Ovary (tissue), 9 donors: Measurements from ENCODE around the gene AHCY. TPM values are rescaled to one million over a fixed set of nuclear protein-coding genes. Genes with fewer than 3 reads are reported as not detected.
A peak's percentile ranks its signal among the peaks of the same experiment; 100 is the strongest.

ENCODE experiments used
- DNase-seq, 5 donors: peaks; one replicate each; pipeline ENCODE4 v3.0.0-alpha.2; 2019 to 2020
- H3K27ac ChIP-seq, 2 donors: fragments of 200-600 bp; one replicate each; pipeline versions ENCODE4 v1.5.1 to v1.8.0; 2019 to 2022
- H3K27me3 ChIP-seq: fragments of 200-600 bp; one replicate; pipeline ENCODE4 v1.8.0; 2022
- H3K36me3 ChIP-seq: fragments of 200-600 bp; sonication (generic); one replicate; pipeline ENCODE4 v1.5.1; 2019
- H3K4me1 ChIP-seq: one replicate; pipeline ENCODE4 v1.8.1; 2013; ENCODE audit warnings: mild to moderate bottlenecking, moderate library complexity; ENCODE audit not compliant: insufficient read depth
- H3K4me3 ChIP-seq: fragments of 200-600 bp; sonication (generic); one replicate; pipeline ENCODE4 v1.5.1; 2017
- H3K9me3 ChIP-seq, 2 donors: fragments of 200-600 bp in 1 of 2; sonication (generic) in 1 of 2; one replicate each; pipeline versions ENCODE4 v1.5.1 to v1.8.1; 2013 to 2019; ENCODE audit warnings: mild to moderate bottlenecking in 1 of 2, moderate library complexity in 1 of 2
- CTCF ChIP-seq, 3 donors: fragments of 450-650 bp in 2 of 3; fragments of 200-600 bp in 1 of 3; IDR thresholded peaks; one replicate each; pipeline versions ENCODE4 v1.5.1 to v1.8.0; 2016 to 2022; ENCODE audit warnings: antibody characterized with exemption in 3 of 3, mild to moderate bottlenecking in 1 of 3
- EP300 ChIP-seq: sonication (generic); formaldehyde crosslinking; IDR thresholded peaks from one replicate; pipeline ENCODE4 v1.6.1; 2017; ENCODE audit warnings: antibody characterized with exemption
- POLR2A ChIP-seq: fragments of 450-650 bp; IDR thresholded peaks from one replicate; pipeline ENCODE4 v1.6.1; 2017; ENCODE audit warnings: antibody characterized with exemption, mild to moderate bottlenecking, moderate library complexity
- WGBS, 3 donors: extraction: QIAGEN DNeasy Blood & Tissue Kit in 1 of 3; methylation state at CpG; one replicate each; pipeline versions ENCODE4 v1.1.5 to v1.1.7; 2013 to 2017; 5-methylcytosine and 5-hydroxymethylcytosine counted together
- intact Hi-C, 4 donors: fragments of 100-400 bp; cut with DNase I; formaldehyde crosslinking; loops; one replicate each; pipeline versions ENCODE4 v1.11.0 to v1.15.1; 2022 to 2023
- polyA plus RNA-seq, 2 donors: library from polyadenylated mRNA; stranded (reverse); fragments of 200-250 nt in 1 of 2; fragments of 350-450 nt in 1 of 2; fragmentation: Illumina TruSeq in 1 of 2; extraction: RNeasy Lipid Tissue Mini Kit (QIAGEN cat#74804) in 1 of 2; gene quantifications; one replicate each; pipeline ENCODE4 v1.2.3, GENCODE V29; 2013 to 2014
- total RNA-seq, 7 donors: library from RNA; depleted of rRNA in 2 of 7; stranded (reverse); fragments of >200 nt in 2 of 7; fragmentation: NEBNext Ultra II Directional in 3 of 7; extraction: Animal tissue kit (Norgen Biotek cat#: 25700) in 3 of 7; gene quantifications; one replicate each; pipeline versions ENCODE4 v1.1.0 to v1.2.4, GENCODE V29; 2016 to 2023
- donor health status: DM: no; HTN: no; CAD: no; lungs with moderate emphysema.
- donor health status: DM: no; HTN: no; CAD: no.
- donor health status: Bipolar disorder and iron deficiency.
- donor health status: DM: yes; HTN: yes; CAD: no.
- donor health status: DM: no; HTN: no; CAD: no.
- donor health status: DM: yes; HTN: yes; CAD: no.

Gene AHCY
- total and polyA plus RNA-seq, 9 donors, result 97.7 to 190 (median 139) TPM

GRCh38 chr20:34271956-34272355 is 31.2 kb downstream of the AHCY start:
- 46 to 69% (median 60%) methylated on average over 2 of the region's 2 CpGs for WGBS, 3 donors
- no peak overlapping the region for H3K4me3 ChIP-seq
- H3K27ac ChIP-seq, result no peak overlapping the region
- H3K36me3 ChIP-seq, result no peaks in the 10 kb centered on the region
- TF ChIP-seq CTCF (IDR thresholded peaks at IDR 0.05), result no peak
- TF ChIP-seq EP300, result no peak
- no peak for TF ChIP-seq POLR2A
- intact Hi-C loops, result no loop called here
- H3K4me1 ChIP-seq, result peaks cover 2% of the 10 kb centered on the region
- no peak for DNase-seq
- H3K9me3 ChIP-seq, result no peaks in the 10 kb centered on the region
- no peaks in the 10 kb centered on the region for H3K27me3 ChIP-seq

- 45 to 55% (median 51%) methylated on average over 9 of the region's 9 CpGs for WGBS, 3 donors
Measured at GRCh38 chr20:34269996-34270627, 33.0 kb downstream of the AHCY start.

GRCh38 chr20:34268851-34269636 is 34.1 kb downstream of the AHCY start:
- Histone ChIP-seq H3K27ac (peak overlapping the region; percentile 58 to 62), H3K4me3 (peak overlapping the region; percentile 35), H3K27me3 (no peaks in the 10 kb centered on the region), H3K36me3 (no peaks in the 10 kb centered on the region), H3K4me1 (peaks cover 3% of the 10 kb centered on the region), H3K9me3 (no peaks in the 10 kb centered on the region)
- intact Hi-C loops, result no loop called here
- DNase-seq, result peak; percentile 44 to 73 (median 63)
- no peak for TF ChIP-seq POLR2A
- TF ChIP-seq CTCF (IDR thresholded peaks at IDR 0.05), result no peak
- no peak for TF ChIP-seq EP300
- whole genome bisulfite sequencing, 3 donors, result 4 to 9% (median 9%) methylated on average over 44 to 58 of the region's 58 CpGs

More at GRCh38 chr20:34269996-34270627, 33.0 kb downstream of the AHCY start:
- Histone ChIP-seq H3K4me1 (peaks cover 2% of the 10 kb centered on the region), H3K27ac (peak overlapping the region; percentile 58 to 62), H3K27me3 (no peaks in the 10 kb centered on the region), H3K36me3 (no peaks in the 10 kb centered on the region), H3K9me3 (no peaks in the 10 kb centered on the region), H3K4me3 (no peak overlapping the region)
- intact Hi-C loops, result no loop called here
- TF ChIP-seq CTCF (IDR thresholded peaks at IDR 0.05) (no peak), POLR2A (peak; percentile 29), EP300 (no peak)
- DNase-seq, result peak in 4 of 5 donors; percentile 64 to 91 (median 80)

- Histone ChIP-seq H3K4me3 (no peak overlapping the region), H3K27me3 (no peaks in the 10 kb centered on the region), H3K27ac (peak overlapping the region in 1 of 2 donors; percentile 62), H3K9me3 (no peaks in the 10 kb centered on the region), H3K4me1 (peaks cover 3% of the 10 kb centered on the region), H3K36me3 (no peaks in the 10 kb centered on the region)
- intact Hi-C loops, result no loop called here
- no peak for TF ChIP-seq CTCF (IDR thresholded peaks at IDR 0.05)
- TF ChIP-seq POLR2A, result no peak
- no peak for TF ChIP-seq EP300
- WGBS, 3 donors, result 97 to 98% (median 97%) methylated on average over 12 of the region's 12 CpGs
- no peak for DNase-seq
Measured at GRCh38 chr20:34268145-34268544, 35.0 kb downstream of the AHCY start.
